ENCODE data around the gene MUC6. TPM values are rescaled to one million over a fixed set of nuclear protein-coding genes. Genes with fewer than 3 reads are reported as not detected.
"Not testable (repeated sequence)": the region's sequence is repeated elsewhere in the genome, so short reads cannot be mapped to it uniquely, and the experiment has no call there.

MUC6 gene
- total and polyA plus RNA-seq, 3 experiments from 2014 or later = not detected

DNA sequence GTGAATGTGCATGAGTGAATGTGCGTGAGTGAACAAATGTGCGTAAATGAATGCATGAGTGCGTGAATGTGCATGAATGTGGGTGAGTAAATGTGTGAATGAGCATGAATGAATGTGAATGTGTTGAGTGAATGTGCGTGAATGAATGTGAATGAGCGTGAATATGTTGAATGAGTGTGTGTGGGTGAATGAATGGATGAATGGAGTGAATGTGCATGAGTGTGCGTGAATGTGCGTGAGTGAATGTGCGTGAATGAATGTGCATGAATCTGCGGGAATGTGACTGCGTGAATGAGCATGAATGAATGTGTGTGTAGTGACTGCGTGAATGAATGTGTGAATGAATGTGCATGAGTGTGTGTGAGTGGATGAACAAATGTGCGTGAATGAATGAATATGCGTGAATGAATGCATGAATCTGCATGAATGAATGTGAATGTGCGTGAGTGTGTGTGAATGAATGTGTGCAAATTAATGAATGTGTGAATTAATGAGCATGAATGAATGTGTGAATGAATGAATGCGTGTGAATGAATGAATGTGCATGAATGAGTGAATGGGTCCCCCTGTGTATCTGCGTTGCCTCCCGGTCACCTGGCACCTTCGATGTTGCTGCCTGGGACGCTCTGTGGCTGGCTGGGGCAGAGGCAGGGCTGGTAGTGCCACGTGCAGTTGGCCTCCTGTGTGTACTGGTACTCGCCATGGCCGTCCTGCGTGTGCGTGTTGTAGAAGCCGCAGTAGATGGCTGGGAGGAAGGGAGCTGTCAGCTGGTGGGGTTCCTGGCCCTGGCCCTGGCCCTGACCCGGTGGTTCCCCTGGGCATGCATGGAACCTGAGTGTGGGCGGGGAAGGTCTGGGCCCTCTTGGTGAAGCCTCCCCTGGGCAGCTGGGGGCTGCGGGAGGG, 13.4 kb downstream of the MUC6 start:
- Histone ChIP-seq H3K4me1 (ENCODE audit: insufficient read depth, low read length) (no peaks in the 10 kb centered on the region), H3K4me3 (ENCODE audit: low read length) (no peak overlapping the region), H3K36me3 (ENCODE audit: insufficient read depth, low read length) (no peaks in the 10 kb centered on the region), H3K27me3 (ENCODE audit: insufficient read depth, low read length, poor library complexity, severe bottlenecking) (no peaks in the 10 kb centered on the region), H3K27ac (ENCODE audit: low read depth, low read length) (no peak overlapping the region), H3K9me3 (ENCODE audit: low read length) (no peaks in the 10 kb centered on the region)
- Mint-ChIP-seq H3K4me1 (peaks cover 2 to 8% (median 2%) of the 10 kb centered on the region in 3 donors), H3K27ac (peak overlapping the region in 1 of 8 donors; percentile 37), H3K36me3 (peaks cover 0 to 6% (median 0%) of the 10 kb centered on the region in 3 donors), H3K4me3 (peak overlapping the region in 1 of 7 donors; percentile 33), H3K9me3 (no peaks in the 10 kb centered on the region), H3K27me3 (no peaks in the 10 kb centered on the region)
- DNase-seq = no peak
- ChIA-PET CTCF (no interaction called here), POLR2A (no interaction called here)

DNA sequence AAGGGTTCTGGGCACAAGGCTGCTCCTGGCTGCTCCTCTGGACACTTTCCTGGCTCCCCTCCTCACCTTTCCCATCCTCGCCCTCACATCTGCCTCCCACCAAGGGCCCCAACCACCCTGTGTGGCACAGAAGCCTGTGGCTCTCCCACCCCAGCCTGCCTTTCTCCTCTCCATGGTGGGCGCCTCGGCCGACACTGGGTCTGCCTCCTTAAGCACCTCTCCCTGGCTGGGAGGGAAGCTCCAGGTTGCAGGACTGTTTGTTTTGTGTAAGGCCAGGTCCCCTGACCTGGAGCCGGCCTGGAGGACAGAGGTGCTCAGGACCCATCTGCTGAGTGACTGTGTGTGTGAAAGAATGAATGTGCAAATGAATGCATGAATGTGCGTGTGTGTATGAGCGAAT, 14.1 kb downstream of the MUC6 start:
- no peaks in the 10 kb centered on the region for H3K9me3 ChIP-seq (ENCODE audit: low read length)
- no peak for DNase-seq
- Mint-ChIP-seq H3K27me3 (no peaks in the 10 kb centered on the region), H3K36me3 (peaks cover 0 to 9% (median 0%) of the 10 kb centered on the region in 3 donors), H3K9me3 (no peaks in the 10 kb centered on the region), H3K4me3 (peak overlapping the region in 1 of 7 donors; percentile 45), H3K4me1 (peaks cover 9 to 16% (median 10%) of the 10 kb centered on the region in 3 donors), H3K27ac (peak overlapping the region in 1 of 8 donors; percentile 24)
- ChIA-PET POLR2A (no interaction called here), CTCF (no interaction called here)
- H3K36me3 ChIP-seq (ENCODE audit: insufficient read depth, low read length) = no peaks in the 10 kb centered on the region
- no peak overlapping the region for H3K4me3 ChIP-seq (ENCODE audit: low read length)
- H3K27me3 ChIP-seq (ENCODE audit: insufficient read depth, low read length, poor library complexity, severe bottlenecking) = no peaks in the 10 kb centered on the region
- H3K27ac ChIP-seq (ENCODE audit: low read depth, low read length) = no peak overlapping the region
- H3K4me1 ChIP-seq (ENCODE audit: insufficient read depth, low read length) = peaks cover 2% of the 10 kb centered on the region

DNA sequence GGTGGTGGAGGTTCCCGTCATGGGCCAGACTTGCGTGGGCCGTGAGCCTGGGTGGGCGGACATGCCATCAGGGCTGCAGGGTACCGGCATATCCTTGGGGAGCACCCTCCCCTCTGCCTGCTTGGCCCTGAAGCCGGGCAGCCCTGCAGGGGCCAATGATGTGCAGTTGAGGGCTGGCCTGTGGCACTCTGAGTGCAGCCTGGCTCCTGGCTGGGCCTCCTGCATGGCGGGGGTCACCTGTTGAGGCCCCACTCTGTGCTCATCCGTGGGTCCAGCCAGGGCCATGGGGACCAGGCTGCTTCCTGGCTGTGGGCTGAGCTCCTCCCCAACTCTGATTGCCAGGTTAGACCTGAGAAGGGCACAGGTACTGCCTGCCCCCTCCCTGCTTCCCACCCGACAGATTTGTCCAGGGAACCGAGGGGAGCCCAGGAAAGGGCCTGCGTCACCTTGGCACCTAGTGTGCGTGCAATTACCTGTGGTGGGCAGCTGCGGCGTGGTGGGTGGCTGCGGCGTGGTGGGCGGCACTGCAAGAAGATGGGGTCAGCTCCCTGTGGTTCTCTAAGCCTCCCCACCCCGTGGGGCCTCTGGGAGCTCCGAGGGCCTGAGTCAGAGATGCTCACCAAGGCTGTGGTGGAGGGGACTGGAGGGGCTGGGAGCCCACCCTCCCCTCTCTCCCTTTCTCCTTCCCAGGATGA, 16.2 kb downstream of the MUC6 start:
- Mint-ChIP-seq H3K4me3 (no peak overlapping the region), H3K27me3 (no peaks in the 10 kb centered on the region), H3K36me3 (peaks cover 0 to 12% (median 0%) of the 10 kb centered on the region in 3 donors), H3K27ac (no peak overlapping the region), H3K4me1 (peaks cover 22 to 30% (median 25%) of the 10 kb centered on the region in 3 donors), H3K9me3 (no peaks in the 10 kb centered on the region)
- no peaks in the 10 kb centered on the region for H3K36me3 ChIP-seq (ENCODE audit: insufficient read depth, low read length)
- no peaks in the 10 kb centered on the region for H3K27me3 ChIP-seq (ENCODE audit: insufficient read depth, low read length, poor library complexity, severe bottlenecking)
- H3K4me3 ChIP-seq (ENCODE audit: low read length) = no peak overlapping the region
- no peak for DNase-seq
- POLR2A ChIA-PET = no interaction called here
- H3K27ac ChIP-seq (ENCODE audit: low read depth, low read length) = no peak overlapping the region
- H3K9me3 ChIP-seq (ENCODE audit: low read length) = no peaks in the 10 kb centered on the region
- CTCF ChIA-PET = no interaction called here
- H3K4me1 ChIP-seq (ENCODE audit: insufficient read depth, low read length) = peaks cover 10% of the 10 kb centered on the region

DNA sequence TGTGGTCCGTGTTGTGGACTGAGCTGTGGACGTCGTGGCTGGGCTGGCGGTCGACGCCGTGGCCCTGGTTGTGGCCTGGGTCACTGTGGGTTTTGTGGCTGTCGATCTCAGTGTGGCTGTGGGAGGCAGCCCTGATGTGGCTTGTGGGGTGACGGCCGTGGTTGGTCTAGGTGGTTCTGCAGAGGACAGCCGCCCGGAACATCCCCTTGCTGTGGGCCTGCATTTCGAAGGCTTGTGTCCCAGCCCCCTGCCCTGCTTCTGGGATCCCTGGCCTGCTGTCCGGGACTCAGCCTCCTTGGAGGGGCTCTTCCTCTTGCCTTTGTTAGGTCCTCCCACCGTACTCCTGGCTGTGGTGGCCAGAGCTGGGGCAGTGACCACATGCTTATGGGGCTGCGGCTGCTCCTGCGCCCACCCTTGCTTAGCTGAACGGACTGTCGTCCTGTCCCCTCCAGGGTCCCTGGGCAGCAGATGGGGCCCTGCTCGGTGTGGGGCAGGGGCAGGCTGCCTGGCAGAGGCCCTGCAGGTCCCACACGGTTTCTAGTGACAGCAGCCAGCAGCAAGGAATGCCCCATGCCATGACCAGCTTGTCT, 17.1 kb downstream of the MUC6 start:
- Mint-ChIP-seq H3K27ac (no peak overlapping the region), H3K9me3 (no peaks in the 10 kb centered on the region), H3K4me1 (peaks cover 22 to 30% (median 25%) of the 10 kb centered on the region in 3 donors), H3K36me3 (peaks cover 0 to 12% (median 0%) of the 10 kb centered on the region in 3 donors), H3K27me3 (no peaks in the 10 kb centered on the region), H3K4me3 (no peak overlapping the region)
- no peak overlapping the region for H3K4me3 ChIP-seq (ENCODE audit: low read length)
- ChIA-PET CTCF (no interaction called here), POLR2A (no interaction called here)
- H3K9me3 ChIP-seq (ENCODE audit: low read length) = no peaks in the 10 kb centered on the region
- no peaks in the 10 kb centered on the region for H3K27me3 ChIP-seq (ENCODE audit: insufficient read depth, low read length, poor library complexity, severe bottlenecking)
- no peak overlapping the region for H3K27ac ChIP-seq (ENCODE audit: low read depth, low read length)
- no peaks in the 10 kb centered on the region for H3K36me3 ChIP-seq (ENCODE audit: insufficient read depth, low read length)
- no peak for DNase-seq
- H3K4me1 ChIP-seq (ENCODE audit: insufficient read depth, low read length) = peaks cover 10% of the 10 kb centered on the region

DNA sequence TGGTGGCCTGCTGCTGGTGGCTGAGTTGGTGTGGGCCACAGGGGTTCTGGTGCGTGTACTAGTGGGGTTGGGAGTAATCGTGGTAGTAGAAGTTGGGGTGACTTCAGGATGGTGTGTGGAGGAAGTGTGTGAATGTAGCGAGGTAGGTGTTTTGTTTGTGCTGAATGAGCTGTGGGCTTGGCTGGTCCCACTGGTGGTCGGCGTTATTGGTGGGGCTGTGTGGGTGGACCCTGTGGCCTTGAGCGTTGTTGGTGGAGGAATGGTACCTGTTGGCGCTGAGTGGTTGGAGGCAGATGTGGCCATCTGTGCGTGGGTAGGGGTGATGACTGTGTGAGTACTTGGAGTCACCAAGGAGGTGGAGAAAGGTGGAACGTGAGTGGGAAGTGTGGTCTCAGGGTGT, 18.4 kb downstream of the MUC6 start:
- peaks cover 22 to 30% (median 25%) of the 10 kb centered on the region in 3 donors for H3K4me1 Mint-ChIP-seq
- no peak overlapping the region for H3K4me3 ChIP-seq (ENCODE audit: low read length)
- ChIA-PET POLR2A (no interaction called here), CTCF (no interaction called here)
- H3K27me3 ChIP-seq (ENCODE audit: insufficient read depth, low read length, poor library complexity, severe bottlenecking) = no peaks in the 10 kb centered on the region
- no peaks in the 10 kb centered on the region for H3K27me3 Mint-ChIP-seq
- no peaks in the 10 kb centered on the region for H3K36me3 ChIP-seq (ENCODE audit: insufficient read depth, low read length)
- peak overlapping the region in 1 of 8 donors; percentile 48 for H3K27ac Mint-ChIP-seq
- no peak overlapping the region for H3K27ac ChIP-seq (ENCODE audit: low read depth, low read length)
- H3K9me3 Mint-ChIP-seq = no peaks in the 10 kb centered on the region
- DNase-seq = no peak
- peaks cover 0 to 11% (median 0%) of the 10 kb centered on the region in 3 donors for H3K36me3 Mint-ChIP-seq
- no peak overlapping the region for H3K4me3 Mint-ChIP-seq
- peaks cover 10% of the 10 kb centered on the region for H3K4me1 ChIP-seq (ENCODE audit: insufficient read depth, low read length)
- no peaks in the 10 kb centered on the region for H3K9me3 ChIP-seq (ENCODE audit: low read length)

DNA sequence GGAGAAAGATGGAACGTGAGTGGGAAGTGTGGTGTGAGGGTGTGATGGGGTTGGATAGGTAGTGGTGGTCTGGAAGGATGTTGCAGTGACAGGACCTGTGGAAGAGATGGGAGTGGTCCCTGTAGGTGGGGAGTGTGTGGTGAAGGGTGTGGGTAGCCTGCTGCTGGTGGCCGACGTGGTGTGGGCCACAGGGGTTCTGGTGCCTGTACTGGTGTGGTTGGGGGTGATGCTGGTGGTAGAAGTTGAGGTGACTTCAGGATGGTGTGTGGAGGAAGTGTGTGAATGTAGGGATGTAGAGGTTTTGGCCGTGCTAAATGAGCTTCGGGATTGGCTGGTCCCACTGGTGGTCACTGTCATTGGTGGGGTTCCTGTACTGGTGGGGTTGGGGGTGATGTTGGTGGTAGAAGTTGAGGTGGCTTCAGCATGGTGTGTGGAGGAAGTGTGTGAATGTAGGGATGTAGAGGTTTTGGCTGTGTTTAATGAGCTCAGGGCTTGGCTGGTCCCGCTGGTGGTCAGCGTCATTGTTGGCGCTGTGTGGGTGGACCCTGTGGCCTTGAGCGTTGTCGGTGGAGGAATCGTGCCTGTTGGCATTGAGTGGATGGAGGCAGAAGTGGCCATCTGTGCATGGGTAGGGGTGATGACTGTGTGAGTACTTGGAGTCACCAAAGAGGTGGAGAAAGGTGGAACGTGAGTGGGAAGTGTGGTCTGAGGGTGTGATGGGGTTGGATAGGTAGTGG, 19.1 kb downstream of the MUC6 start:
- no peaks in the 10 kb centered on the region for H3K9me3 Mint-ChIP-seq

DNA sequence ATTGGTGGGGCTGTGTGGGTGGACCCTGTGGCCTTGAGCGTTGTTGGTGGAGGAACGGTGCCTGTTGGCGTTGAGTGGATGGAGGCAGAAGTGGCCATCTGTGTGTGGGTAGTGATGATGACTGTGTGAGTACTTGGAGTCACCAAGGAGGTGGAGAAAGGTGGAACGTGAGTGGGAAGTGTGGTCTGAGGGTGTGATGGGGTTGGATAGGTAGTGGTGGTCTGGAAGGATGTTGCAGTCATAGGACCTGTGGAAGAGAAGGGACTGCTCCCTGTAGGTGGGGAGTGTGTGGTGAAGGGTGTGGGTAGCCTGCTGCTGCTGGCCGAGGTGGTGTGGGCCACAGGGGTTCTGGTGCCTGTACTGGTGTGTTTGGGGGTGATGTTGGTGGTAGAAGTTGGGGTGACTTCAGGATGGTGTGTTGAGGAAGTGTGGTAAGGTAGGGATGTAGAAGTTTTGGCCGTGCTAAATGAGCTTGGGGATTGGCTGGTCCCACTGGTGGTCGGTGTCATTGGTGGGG, 19.9 kb downstream of the MUC6 start:
- Mint-ChIP-seq H3K4me1 (peaks cover 22 to 26% (median 25%) of the 10 kb centered on the region in 3 donors), H3K4me3 (peak overlapping the region in 3 of 7 donors; percentile 0 to 53 (median 6)), H3K27ac (peak overlapping the region in 5 of 8 donors; percentile 0 to 13 (median 1))
- H3K27ac ChIP-seq (ENCODE audit: low read depth, low read length); H3K27me3 ChIP-seq (ENCODE audit: insufficient read depth, low read length, poor library complexity, severe bottlenecking); H3K4me3 ChIP-seq (ENCODE audit: low read length); H3K27me3 Mint-ChIP-seq; H3K36me3 Mint-ChIP-seq; H3K36me3 ChIP-seq (ENCODE audit: insufficient read depth, low read length); H3K9me3 Mint-ChIP-seq; POLR2A ChIA-PET; CTCF ChIA-PET; H3K9me3 ChIP-seq (ENCODE audit: low read length): not testable (repeated sequence)
- peaks cover 10% of the 10 kb centered on the region for H3K4me1 ChIP-seq (ENCODE audit: insufficient read depth, low read length)
- DNase-seq = peak in 1 of 5 donors; percentile 8

More for the DNA sequence above, 19.1 kb downstream of the MUC6 start:
- no peaks in the 10 kb centered on the region for H3K27me3 ChIP-seq (ENCODE audit: insufficient read depth, low read length, poor library complexity, severe bottlenecking)
- no peak for DNase-seq
- peaks cover 10% of the 10 kb centered on the region for H3K4me1 ChIP-seq (ENCODE audit: insufficient read depth, low read length)
- POLR2A ChIA-PET = no interaction called here
- H3K4me3 Mint-ChIP-seq = peak overlapping the region in 2 of 7 donors; percentile 0 to 53
- peak overlapping the region in 4 of 8 donors; percentile 0 to 23 (median 8) for H3K27ac Mint-ChIP-seq
- H3K36me3 Mint-ChIP-seq = peaks cover 0 to 6% (median under 1%) of the 10 kb centered on the region in 3 donors
- no peaks in the 10 kb centered on the region for H3K9me3 ChIP-seq (ENCODE audit: low read length)
- peaks cover 22 to 26% (median 25%) of the 10 kb centered on the region in 3 donors for H3K4me1 Mint-ChIP-seq
- no peaks in the 10 kb centered on the region for H3K36me3 ChIP-seq (ENCODE audit: insufficient read depth, low read length)
- H3K27me3 Mint-ChIP-seq = no peaks in the 10 kb centered on the region
- H3K4me3 ChIP-seq (ENCODE audit: low read length) = no peak overlapping the region
- CTCF ChIA-PET = no interaction called here
- no peak overlapping the region for H3K27ac ChIP-seq (ENCODE audit: low read depth, low read length)

Data from CD8-positive, alpha-beta memory T cell (primary cell).